ENCODE results near the gene STX5.
"Not testable (repeated sequence)": the region's sequence is repeated elsewhere in the genome, so short reads cannot be mapped to it uniquely, and the experiment has no call there.

Gene STX5

GRCh38 chr11:62840721-62841360, 9.0 kb upstream of the STX5 start:
- H3K4me2 ChIP-seq (ENCODE audit: insufficient read depth, low read length, poor library complexity, severe bottlenecking) = peak overlapping the region; percentile 79

DNA sequence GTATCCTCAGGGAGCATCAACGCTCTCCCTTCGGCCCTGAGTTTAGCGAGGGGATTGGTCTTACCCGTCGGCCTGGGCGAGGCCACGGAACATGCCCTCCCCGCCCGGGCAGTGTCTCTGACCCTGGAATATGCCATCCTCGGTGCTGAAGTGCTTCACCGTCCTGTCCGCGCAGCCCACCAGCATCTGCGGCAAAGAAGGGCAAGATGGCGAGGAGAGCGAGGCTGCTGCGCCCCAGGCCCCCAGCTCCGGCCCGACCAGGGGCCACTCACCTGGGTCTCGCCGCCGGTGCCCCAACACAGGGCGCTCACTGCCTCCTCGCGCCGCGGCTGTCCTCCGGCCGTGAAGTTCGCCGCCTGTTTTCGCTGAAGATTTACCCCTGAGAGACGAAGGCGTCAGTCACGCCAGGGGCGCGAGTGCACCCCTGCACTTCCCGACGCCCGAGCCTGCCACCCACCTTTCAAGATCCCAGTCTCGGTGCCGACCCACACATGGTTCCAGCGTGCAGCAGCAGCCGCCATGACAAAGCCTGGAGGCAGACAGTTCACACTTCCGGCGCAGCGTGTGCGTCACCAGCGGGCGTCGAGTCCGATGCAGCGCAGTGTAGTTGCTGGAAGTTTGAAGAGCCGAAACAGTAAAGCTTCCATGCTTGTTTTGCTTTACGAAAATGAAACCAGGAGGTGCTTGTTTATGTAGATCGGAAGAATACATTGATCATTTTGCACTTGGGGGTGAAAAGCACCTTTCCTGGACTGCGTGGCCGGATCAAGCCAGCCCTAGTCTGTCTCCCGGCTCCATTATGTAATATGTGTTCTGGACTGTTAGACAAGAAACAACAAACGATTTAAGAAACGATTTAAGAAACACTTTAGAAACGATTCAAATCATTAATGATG, 7.4 kb upstream of the STX5 start, which contains the start of gene WDR74:
WDR74 (minus strand) TSS at position 541 of the 896 bp plus-strand sequence; CDS start at position 521, 20 bp downstream.
- Histone ChIP-seq H2AFZ (ENCODE audit: low read length) (peak within 1 kb of the TSS; percentile 90), H2BK15ac (ENCODE audit: low read length) (no peak within 1 kb of the TSS), H3K4me3 (ENCODE audit: low read length in 2 of 2) (peak within 1 kb of the TSS; percentile 96 to 99), H3K18ac (ENCODE audit: low read length) (peak within 1 kb of the TSS; percentile 88), H2BK120ac (ENCODE audit: low read depth, low read length) (no peak within 1 kb of the TSS), H3K4ac (ENCODE audit: low read length) (peak within 1 kb of the TSS; percentile 13), H2BK5ac (ENCODE audit: low read length) (no peak within 1 kb of the TSS), H3K14ac (ENCODE audit: low read length) (no peak within 1 kb of the TSS), H3K4me1 (ENCODE audit: control insufficient read depth in 2 of 2, insufficient read depth in 1 of 2, low read depth in 1 of 2, low read length in 2 of 2) (peaks cover 8 to 10% of the 10 kb centered on the region in 2 donors), H4K91ac (ENCODE audit: low read depth, low read length, poor library complexity) (no peak within 1 kb of the TSS), H3K9me3 (replicated peaks in 1 of 2; ENCODE audit: control insufficient read depth in 2 of 2, insufficient read depth in 1 of 2, low read depth in 1 of 2, low read length in 2 of 2) (no peaks in the 10 kb centered on the region), H3K27ac (replicated peaks; ENCODE audit: low read length) (peak within 1 kb of the TSS; percentile 93), H2BK12ac (ENCODE audit: low read length) (no peak within 1 kb of the TSS), H3K27me3 (ENCODE audit: control insufficient read depth in 3 of 3, insufficient read depth in 3 of 3, low read depth in 1 of 3, low read length in 3 of 3) (no peaks in the 10 kb centered on the region), H2AK5ac (ENCODE audit: low read depth, low read length) (peak within 1 kb of the TSS; percentile 86), H3K79me1 (ENCODE audit: low read depth, low read length) (peaks cover 5% of the 10 kb centered on the region), H3K23ac (ENCODE audit: low read depth, low read length, poor library complexity) (peak within 1 kb of the TSS; percentile 8), H4K8ac (ENCODE audit: low read depth, low read length) (no peak within 1 kb of the TSS), H3K4me2 (ENCODE audit: insufficient read depth, low read length, poor library complexity, severe bottlenecking) (peak within 1 kb of the TSS; percentile 98), H3K9ac (ENCODE audit: low read depth, low read length, poor library complexity) (peak within 1 kb of the TSS; percentile 92), H3K36me3 (replicated peaks in 1 of 2; ENCODE audit: control insufficient read depth in 2 of 2, insufficient read depth in 2 of 2, low read length in 2 of 2) (peaks cover 21 to 36% of the 10 kb centered on the region in 2 donors)
- peak; percentile 84 for DNase-seq (ENCODE audit: low spot score)
- no CpG with 5 or more reads among the region's 62 CpGs for whole genome bisulfite sequencing, 2 donors (ENCODE audit: extremely low coverage in 2 of 2, insufficient read length in 2 of 2, insufficient replicate concordance in 1 of 2)

More at GRCh38 chr11:62840721-62841360, 9.0 kb upstream of the STX5 start:
- H3K79me1 ChIP-seq (ENCODE audit: low read depth, low read length); H3K23ac ChIP-seq (ENCODE audit: low read depth, low read length, poor library complexity); H3K4me1 ChIP-seq (ENCODE audit: control insufficient read depth in 2 of 2, insufficient read depth in 1 of 2, low read depth in 1 of 2, low read length in 2 of 2); H3K9me3 ChIP-seq (replicated peaks in 1 of 2; ENCODE audit: control insufficient read depth in 2 of 2, insufficient read depth in 1 of 2, low read depth in 1 of 2, low read length in 2 of 2); H2BK12ac ChIP-seq (ENCODE audit: low read length); H4K8ac ChIP-seq (ENCODE audit: low read depth, low read length); H2BK15ac ChIP-seq (ENCODE audit: low read length); H2AK5ac ChIP-seq (ENCODE audit: low read depth, low read length); H3K27me3 ChIP-seq (ENCODE audit: control insufficient read depth in 3 of 3, insufficient read depth in 3 of 3, low read depth in 1 of 3, low read length in 3 of 3); H3K9ac ChIP-seq (ENCODE audit: low read depth, low read length, poor library complexity); H4K91ac ChIP-seq (ENCODE audit: low read depth, low read length, poor library complexity); DNase-seq (ENCODE audit: low spot score); H2BK120ac ChIP-seq (ENCODE audit: low read depth, low read length); H2BK5ac ChIP-seq (ENCODE audit: low read length); H3K14ac ChIP-seq (ENCODE audit: low read length); H3K4ac ChIP-seq (ENCODE audit: low read length): not testable (repeated sequence)
- Histone ChIP-seq H3K27ac (replicated peaks; ENCODE audit: low read length) (peak overlapping the region; percentile 75), H3K36me3 (replicated peaks in 1 of 2; ENCODE audit: control insufficient read depth in 2 of 2, insufficient read depth in 2 of 2, low read length in 2 of 2) (peaks cover 6 to 20% of the 10 kb centered on the region in 2 donors), H2AFZ (ENCODE audit: low read length) (peak overlapping the region; percentile 73), H3K4me3 (ENCODE audit: low read length in 2 of 2) (peak overlapping the region in 1 of 2 donors; percentile 96), H3K18ac (ENCODE audit: low read length) (peak overlapping the region; percentile 44)
- WGBS, 2 donors (ENCODE audit: extremely low coverage in 2 of 2, insufficient read length in 2 of 2, insufficient replicate concordance in 1 of 2) = no CpG with 5 or more reads among the region's 41 CpGs

GRCh38 chr11:62835336-62835735, 3.5 kb upstream of the STX5 start:
- no peak overlapping the region for H3K4ac ChIP-seq (ENCODE audit: low read length)
- peaks cover 7 to 9% of the 10 kb centered on the region in 2 donors for H3K4me1 ChIP-seq (ENCODE audit: control insufficient read depth in 2 of 2, insufficient read depth in 1 of 2, low read depth in 1 of 2, low read length in 2 of 2)
- H3K14ac ChIP-seq (ENCODE audit: low read length) = no peak overlapping the region
- no peak overlapping the region for H3K18ac ChIP-seq (ENCODE audit: low read length)
- H2BK5ac ChIP-seq (ENCODE audit: low read length) = no peak overlapping the region
- no peak overlapping the region for H4K91ac ChIP-seq (ENCODE audit: low read depth, low read length, poor library complexity)
- no peak overlapping the region for H3K27ac ChIP-seq (replicated peaks; ENCODE audit: low read length)
- H2BK15ac ChIP-seq (ENCODE audit: low read length) = no peak overlapping the region
- H4K8ac ChIP-seq (ENCODE audit: low read depth, low read length) = no peak overlapping the region
- no peak overlapping the region for H3K9ac ChIP-seq (ENCODE audit: low read depth, low read length, poor library complexity)
- H2BK12ac ChIP-seq (ENCODE audit: low read length) = no peak overlapping the region
- H3K23ac ChIP-seq (ENCODE audit: low read depth, low read length, poor library complexity) = no peak overlapping the region
- no CpG with 5 or more reads among the region's 8 CpGs for WGBS, 2 donors (ENCODE audit: extremely low coverage in 2 of 2, insufficient read length in 2 of 2, insufficient replicate concordance in 1 of 2)
- H3K4me2 ChIP-seq (ENCODE audit: insufficient read depth, low read length, poor library complexity, severe bottlenecking) = no peak overlapping the region
- no peaks in the 10 kb centered on the region for H3K27me3 ChIP-seq (ENCODE audit: control insufficient read depth in 3 of 3, insufficient read depth in 3 of 3, low read depth in 1 of 3, low read length in 3 of 3)
- peaks cover 29 to 52% of the 10 kb centered on the region in 2 donors for H3K36me3 ChIP-seq (replicated peaks in 1 of 2; ENCODE audit: control insufficient read depth in 2 of 2, insufficient read depth in 2 of 2, low read length in 2 of 2)
- no peak for DNase-seq (ENCODE audit: low spot score)
- H2AK5ac ChIP-seq (ENCODE audit: low read depth, low read length) = no peak overlapping the region
- H2BK120ac ChIP-seq (ENCODE audit: low read depth, low read length) = no peak overlapping the region
- no peak overlapping the region for H3K4me3 ChIP-seq (ENCODE audit: low read length in 2 of 2)
- H2AFZ ChIP-seq (ENCODE audit: low read length) = no peak overlapping the region
- no peaks in the 10 kb centered on the region for H3K9me3 ChIP-seq (replicated peaks in 1 of 2; ENCODE audit: control insufficient read depth in 2 of 2, insufficient read depth in 1 of 2, low read depth in 1 of 2, low read length in 2 of 2)
- H3K79me1 ChIP-seq (ENCODE audit: low read depth, low read length) = peaks cover 11% of the 10 kb centered on the region
